ENCODE measurements around the gene SLC6A3.

DNA sequence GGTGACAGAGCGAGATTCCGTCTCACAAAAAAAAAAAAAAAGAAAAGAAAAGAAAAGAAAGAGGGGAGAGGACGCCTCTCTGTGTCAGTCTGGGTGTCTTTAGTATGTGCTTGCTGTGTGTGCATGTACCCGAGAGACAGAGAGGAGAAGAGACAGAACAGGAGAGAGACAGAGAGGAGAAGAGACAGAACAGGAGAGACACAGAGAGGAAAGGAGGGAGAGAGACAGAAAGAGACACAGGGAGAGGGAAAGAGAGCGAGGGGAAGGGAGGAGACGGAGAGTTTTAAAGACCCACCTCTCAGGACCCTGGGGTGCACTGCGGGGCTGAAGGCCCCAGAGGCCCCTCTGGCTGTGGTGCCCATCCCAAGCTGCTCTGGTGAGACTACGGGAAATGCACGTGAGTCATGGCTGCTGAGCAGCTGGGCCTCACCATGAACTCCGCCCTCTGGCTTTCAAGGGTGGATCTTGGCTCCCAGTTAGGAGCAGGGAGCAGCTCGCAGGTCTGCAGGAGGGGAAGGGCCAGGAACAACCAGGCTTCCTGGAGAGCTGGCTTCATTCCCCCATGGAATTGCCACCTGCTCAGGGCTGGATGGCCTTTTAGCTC is 7.9 kb downstream of the SLC6A3 start:
- TF ChIP-seq CBX2 (IDR thresholded peaks at IDR 0.05; ENCODE audit: low read depth, low read length) (no peak), CBX2 (CRISPR knock-in tag; IDR thresholded peaks at IDR 0.05; ENCODE audit: low read depth) (no peak), NFYB (CRISPR knock-in tag; IDR thresholded peaks at IDR 0.05) (no peak), SMAD9 (CRISPR knock-in tag; IDR thresholded peaks at IDR 0.05) (no peak), ATF7 (IDR thresholded peaks at IDR 0.05) (no peak), ATF7 (CRISPR knock-in tag; IDR thresholded peaks at IDR 0.05) (no peak), TGIF2 (CRISPR knock-in tag; IDR thresholded peaks at IDR 0.05) (no peak)
